ENCODE data around the gene PHF12. TPM values are rescaled to one million over a fixed set of nuclear protein-coding genes. Genes with fewer than 3 reads are reported as not detected.

Gene PHF12
- total and polyA plus RNA-seq, 2 experiments from 2014 or later: 19.7 to 41.0 TPM

- H3K9me2 ChIP-seq (ENCODE audit: insufficient read depth): no peaks in the 10 kb centered on the region
- H3K4me2 ChIP-seq: no peak overlapping the region
- no peaks in the 10 kb centered on the region for H4K20me1 ChIP-seq (replicated peaks; ENCODE audit: insufficient read depth)
- Mint-ChIP-seq H3K4me3 (no peak overlapping the region), H3K27ac (peak overlapping the region; percentile 70; the same call in 1 of the 2 replicates), H3K4me1 (peaks cover 15% of the 10 kb centered on the region), H3K36me3 (ENCODE audit: low read depth) (no peaks in the 10 kb centered on the region), H3K9me3 (no peaks in the 10 kb centered on the region), H3K27me3 (ENCODE audit: insufficient read depth, low read depth, poor library complexity) (peaks cover 3% of the 10 kb centered on the region)
- DNase-seq (ENCODE audit: low spot score): no peak
- no peak overlapping the region for H2AFZ ChIP-seq
- no peak overlapping the region for H3K27ac ChIP-seq (ENCODE audit: low read depth)
- no peaks in the 10 kb centered on the region for H3K79me2 ChIP-seq (replicated peaks; ENCODE audit: insufficient read depth)
- 0 out of 2 replicates have a peak, but pooled peaks cover 10% of the 10 kb centered on the region for H3F3A ChIP-seq (replicated peaks; ENCODE audit: low read depth)
- H3K4me3 ChIP-seq: no peak overlapping the region
- ATAC-seq: no peak
- H3K27me3 ChIP-seq (ENCODE audit: insufficient read depth): no peaks in the 10 kb centered on the region
- TF ChIP-seq CTCF (conservative IDR thresholded peaks at IDR 0.05; ENCODE audit: low read depth in 2 of 2) (no peak), STAT1 (IDR thresholded peaks at IDR 0.05; ENCODE audit: unreplicated experiment) (no peak), ZNF462 (CRISPR knock-in tag; IDR thresholded peaks at IDR 0.05) (no peak), EZH2 (IDR thresholded peaks at IDR 0.05; ENCODE audit: low read depth, unreplicated experiment) (no peak), CREB1 (CRISPR knock-in tag; IDR thresholded peaks at IDR 0.05; ENCODE audit: low read depth) (no peak), NANOG (IDR thresholded peaks at IDR 0.05; ENCODE audit: borderline replicate concordance) (no peak), ZNF114 (CRISPR knock-in tag; IDR thresholded peaks at IDR 0.05) (no peak), JUNB (IDR thresholded peaks at IDR 0.05; ENCODE audit: unreplicated experiment) (no peak), EZH2phosphoT487 (IDR thresholded peaks at IDR 0.05; ENCODE audit: unreplicated experiment) (no peak), REST (IDR thresholded peaks at IDR 0.05; ENCODE audit: unreplicated experiment) (no peak), ETS1 (IDR thresholded peaks at IDR 0.05) (no peak), POLR2AphosphoS5 (IDR thresholded peaks at IDR 0.05; ENCODE audit: low read depth) (no peak), ZNF331 (CRISPR knock-in tag; IDR thresholded peaks at IDR 0.05; ENCODE audit: low read depth) (no peak)
- peaks cover 7% of the 10 kb centered on the region; the same call in 1 of the 2 replicates for H3K4me1 ChIP-seq (ENCODE audit: insufficient read depth)
- H3K36me3 ChIP-seq (ENCODE audit: insufficient read depth): no peaks in the 10 kb centered on the region
Measured at GRCh38 chr17:28956861-28957260, 5.5 kb upstream of the PHF12 start.

Data from GM23338 (cell line).